Vagina (tissue), 2 donors: ENCODE measurements around the gene NAPSA. TPM values are rescaled to one million over a fixed set of nuclear protein-coding genes. Genes with fewer than 3 reads are reported as not detected.

ENCODE experiments used
- DNase-seq, 2 donors: peaks; one replicate each; pipeline ENCODE4 v3.0.0-alpha.2; 2017; ENCODE audit errors: extremely low spot score in 2 of 2
- H3K27ac ChIP-seq: fragments of 200-600 bp; sonication (generic); one replicate; pipeline ENCODE4 v1.5.1; 2019
- H3K27me3 ChIP-seq: fragments of 200-600 bp; sonication (generic); one replicate; pipeline ENCODE4 v1.5.1; 2019
- H3K36me3 ChIP-seq, 2 donors: fragments of 200-600 bp; sonication (generic); one replicate each; pipeline ENCODE4 v1.5.1; 2017 to 2019
- H3K4me1 ChIP-seq: fragments of 200-600 bp; sonication (generic); one replicate; pipeline ENCODE4 v1.5.1; 2019
- H3K4me3 ChIP-seq, 2 donors: fragments of 200-600 bp; sonication (generic); 1 replicate in 1 of 2; 2 replicates in 1 of 2; pipeline ENCODE4 v1.5.1; 2016 to 2019
- H3K9me3 ChIP-seq: fragments of 200-600 bp; sonication (generic); one replicate; pipeline ENCODE4 v1.5.1; 2019
- CTCF ChIP-seq, 3 experiments: fragments of 450-650 bp in 2 of 3; fragments of 200-600 bp in 1 of 3; sonication (generic) in 1 of 3; IDR thresholded peaks; one replicate each; pipeline ENCODE4 v1.5.1; 2017 to 2019; ENCODE audit warnings: antibody characterized with exemption in 3 of 3, mild to moderate bottlenecking in 2 of 3, moderate library complexity in 2 of 3
- POLR2A ChIP-seq, 2 donors: fragments of 450-650 bp; IDR thresholded peaks; one replicate each; pipeline ENCODE4 v1.6.1; 2017; ENCODE audit warnings: antibody characterized with exemption in 2 of 2, mild to moderate bottlenecking in 2 of 2, moderate library complexity in 2 of 2
- POLR2AphosphoS5 ChIP-seq, 2 donors: sonication (generic); formaldehyde crosslinking; IDR thresholded peaks; one replicate each; pipeline ENCODE4 v1.9.0; 2017; ENCODE audit warnings: antibody characterized with exemption in 2 of 2, mild to moderate bottlenecking in 2 of 2, low read depth in 1 of 2; ENCODE audit not compliant: insufficient read depth in 1 of 2
- intact Hi-C: fragments of 100-400 bp; cut with DNase I; formaldehyde crosslinking; loops from one replicate; pipeline ENCODE4 v1.15.1; 2023
- total RNA-seq: library from RNA; depleted of rRNA; stranded (reverse); fragments of >200 nt; gene quantifications from one replicate; pipeline ENCODE4 v1.2.3, GENCODE V29; 2016

Gene NAPSA
- total RNA-seq, 1 donor from 2014 or later = 0.74 TPM

- no peak overlapping the region for H3K27ac ChIP-seq
- H3K4me1 ChIP-seq = no peaks in the 10 kb centered on the region
- H3K4me3 ChIP-seq = no peak overlapping the region
- H3K36me3 ChIP-seq = no peaks in the 10 kb centered on the region
- TF ChIP-seq CTCF (IDR thresholded peaks at IDR 0.05) = no peak
- no peak for TF ChIP-seq POLR2A (IDR thresholded peaks at IDR 0.05)
- TF ChIP-seq POLR2AphosphoS5 (IDR thresholded peaks at IDR 0.05; ENCODE audit: insufficient read depth in 1 of 2, low read depth in 1 of 2) = no peak
- H3K9me3 ChIP-seq = no peaks in the 10 kb centered on the region
- peaks cover 25% of the 10 kb centered on the region for H3K27me3 ChIP-seq
- no peak for DNase-seq
- intact Hi-C loops = no loop called here
These were observed 52.2 kb downstream of the NAPSA start for GRCh38 chr19:50312967-50313811.

GRCh38 chr19:50311723-50312635, 53.5 kb downstream of the NAPSA start:
- DNase-seq = no peak
- Histone ChIP-seq H3K4me1 (no peaks in the 10 kb centered on the region), H3K9me3 (no peaks in the 10 kb centered on the region), H3K27ac (no peak overlapping the region), H3K4me3 (no peak overlapping the region), H3K36me3 (no peaks in the 10 kb centered on the region), H3K27me3 (peaks cover 25% of the 10 kb centered on the region)
- intact Hi-C loops = no loop called here
- TF ChIP-seq POLR2A (IDR thresholded peaks at IDR 0.05) = no peak
- TF ChIP-seq POLR2AphosphoS5 (IDR thresholded peaks at IDR 0.05; ENCODE audit: insufficient read depth in 1 of 2, low read depth in 1 of 2) = no peak
- TF ChIP-seq CTCF (IDR thresholded peaks at IDR 0.05) = no peak

- Histone ChIP-seq H3K9me3 (no peaks in the 10 kb centered on the region), H3K27ac (no peak overlapping the region), H3K36me3 (no peaks in the 10 kb centered on the region), H3K4me1 (no peaks in the 10 kb centered on the region), H3K27me3 (peaks cover 25% of the 10 kb centered on the region), H3K4me3 (no peak overlapping the region)
- no peak for DNase-seq
- TF ChIP-seq POLR2AphosphoS5 (IDR thresholded peaks at IDR 0.05; ENCODE audit: insufficient read depth in 1 of 2, low read depth in 1 of 2) = no peak
- intact Hi-C loops = no loop called here
These were observed 54.5 kb downstream of the NAPSA start for GRCh38 chr19:50310759-50311465.

- no peak for TF ChIP-seq CTCF (IDR thresholded peaks at IDR 0.05)
- no peak for TF ChIP-seq POLR2AphosphoS5 (IDR thresholded peaks at IDR 0.05; ENCODE audit: insufficient read depth in 1 of 2, low read depth in 1 of 2)
- no peak for TF ChIP-seq POLR2A (IDR thresholded peaks at IDR 0.05)
- peaks cover 22% of the 10 kb centered on the region for H3K27me3 ChIP-seq
- H3K4me3 ChIP-seq = no peak overlapping the region
- H3K4me1 ChIP-seq = no peaks in the 10 kb centered on the region
- no peaks in the 10 kb centered on the region for H3K9me3 ChIP-seq
- H3K27ac ChIP-seq = no peak overlapping the region
- intact Hi-C loops = no loop called here
- no peaks in the 10 kb centered on the region for H3K36me3 ChIP-seq
- DNase-seq = no peak
These were observed 55.9 kb downstream of the NAPSA start for GRCh38 chr19:50309396-50310125.
